ENCODE measurements around the gene POMP. TPM values are rescaled to one million over a fixed set of nuclear protein-coding genes. Genes with fewer than 3 reads are reported as not detected.

The POMP gene
- total RNA-seq, 1 donor from 2014 or later: 58.9 TPM

- Mint-ChIP-seq H3K9me3 (ENCODE audit: low read depth) (no peaks in the 10 kb centered on the region), H3K36me3 (ENCODE audit: insufficient read depth) (no peaks in the 10 kb centered on the region), H3K27me3 (no peaks in the 10 kb centered on the region), H3K4me1 (ENCODE audit: low read depth) (peaks cover 7% of the 10 kb centered on the region), H3K4me3 (ENCODE audit: low read depth) (no peak overlapping the region), H3K27ac (no peak overlapping the region)
- no peak for TF ChIP-seq CTCF (IDR thresholded peaks at IDR 0.05; ENCODE audit: unreplicated experiment)
- DNase-seq (ENCODE audit: low spot score, unreplicated experiment): no peak
Observed at GRCh38 chr13:28653111-28653510, 5.8 kb upstream of the POMP start.

GRCh38 chr13:28654276-28654675, 4.7 kb upstream of the POMP start:
- Mint-ChIP-seq H3K27me3 (no peaks in the 10 kb centered on the region), H3K9me3 (ENCODE audit: low read depth) (no peaks in the 10 kb centered on the region), H3K36me3 (ENCODE audit: insufficient read depth) (no peaks in the 10 kb centered on the region), H3K27ac (no peak overlapping the region), H3K4me1 (ENCODE audit: low read depth) (peaks cover 10% of the 10 kb centered on the region), H3K4me3 (ENCODE audit: low read depth) (no peak overlapping the region)
- DNase-seq (ENCODE audit: low spot score, unreplicated experiment): no peak
- TF ChIP-seq CTCF (IDR thresholded peaks at IDR 0.05; ENCODE audit: unreplicated experiment): no peak

- Mint-ChIP-seq H3K9me3 (ENCODE audit: low read depth) (no peaks in the 10 kb centered on the region), H3K36me3 (ENCODE audit: insufficient read depth) (no peaks in the 10 kb centered on the region), H3K27me3 (no peaks in the 10 kb centered on the region), H3K4me3 (ENCODE audit: low read depth) (no peak overlapping the region), H3K27ac (no peak overlapping the region), H3K4me1 (ENCODE audit: low read depth) (peaks cover 13% of the 10 kb centered on the region)
- TF ChIP-seq CTCF (IDR thresholded peaks at IDR 0.05; ENCODE audit: unreplicated experiment): no peak
- no peak for DNase-seq (ENCODE audit: low spot score, unreplicated experiment)
Observed at GRCh38 chr13:28655561-28655960, 3.4 kb upstream of the POMP start.

- peak overlapping the region; percentile 96 for H3K27ac Mint-ChIP-seq
- peaks cover 15% of the 10 kb centered on the region for H3K4me1 Mint-ChIP-seq (ENCODE audit: low read depth)
- peaks cover 3% of the 10 kb centered on the region for H3K36me3 Mint-ChIP-seq (ENCODE audit: insufficient read depth)
- TF ChIP-seq CTCF (IDR thresholded peaks at IDR 0.05; ENCODE audit: unreplicated experiment): no peak
- no peak for DNase-seq (ENCODE audit: low spot score, unreplicated experiment)
- no peaks in the 10 kb centered on the region for H3K27me3 Mint-ChIP-seq
- no peaks in the 10 kb centered on the region for H3K9me3 Mint-ChIP-seq (ENCODE audit: low read depth)
- H3K4me3 Mint-ChIP-seq (ENCODE audit: low read depth): peak overlapping the region; percentile 97
Observed at GRCh38 chr13:28657784-28658538, 969 bp upstream of the POMP start.

- peak overlapping the region; percentile 96 for H3K27ac Mint-ChIP-seq
- H3K4me3 Mint-ChIP-seq (ENCODE audit: low read depth): peak overlapping the region; percentile 97
- peaks cover 15% of the 10 kb centered on the region for H3K4me1 Mint-ChIP-seq (ENCODE audit: low read depth)
- TF ChIP-seq CTCF (IDR thresholded peaks at IDR 0.05; ENCODE audit: unreplicated experiment): no peak
- H3K9me3 Mint-ChIP-seq (ENCODE audit: low read depth): no peaks in the 10 kb centered on the region
- DNase-seq (ENCODE audit: low spot score, unreplicated experiment): no peak
- no peaks in the 10 kb centered on the region for H3K27me3 Mint-ChIP-seq
- H3K36me3 Mint-ChIP-seq (ENCODE audit: insufficient read depth): peaks cover 3% of the 10 kb centered on the region
Observed at GRCh38 chr13:28658539-28658795, 463 bp upstream of the POMP start.
